ENCODE measurements around the gene MAP6.

GRCh38 chr11:75717608-75718418 is 49.0 kb upstream of the MAP6 start, which contains the start of gene MOGAT2:
- no peak for TF ChIP-seq EZH2 (IDR thresholded peaks at IDR 0.05; ENCODE audit: low read depth)
- no peak for TF ChIP-seq CTCF (conservative IDR thresholded peaks at IDR 0.05)

Measured in PC-9 (cell line).